ENCODE measurements around the gene KRTAP5-3. TPM values are rescaled to one million over a fixed set of nuclear protein-coding genes. Genes with fewer than 3 reads are reported as not detected.

Gene KRTAP5-3
- total and polyA plus RNA-seq, 2 of the 8 experiments (the other 6 are each of a cell fraction or from before 2014, with no cell fraction given): not detected

DNA sequence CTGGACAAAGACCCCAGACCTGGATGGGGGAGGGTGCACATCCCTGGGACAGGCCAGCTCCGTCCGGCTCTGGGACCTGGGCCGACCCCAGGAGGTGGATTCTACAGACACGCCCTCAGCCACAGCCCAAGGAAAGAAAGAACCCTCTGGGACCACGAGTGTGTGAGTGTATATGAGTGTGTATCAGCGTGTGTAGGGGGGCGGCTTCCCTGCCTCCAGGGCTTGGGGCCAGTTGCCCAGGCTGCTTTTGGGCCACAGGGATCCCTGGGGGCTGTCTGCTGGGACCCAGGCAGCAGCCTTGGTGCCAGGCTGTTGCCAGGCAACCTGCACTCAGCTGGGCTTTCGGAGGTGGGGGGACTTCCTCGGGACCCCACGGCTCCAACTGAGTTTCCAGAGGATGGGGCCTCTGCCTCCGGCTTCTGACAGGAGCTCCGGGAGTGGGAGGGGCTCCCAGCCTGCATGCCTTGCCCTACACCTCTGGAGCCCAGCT is 45.1 kb downstream of the KRTAP5-3 start (continued):
- TF ChIP-seq SP1 (IDR thresholded peaks at IDR 0.05; ENCODE audit: low read depth, low read length) (no peak), KDM1A (IDR thresholded peaks at IDR 0.05; ENCODE audit: borderline replicate concordance, low read length) (no peak), RAD21 (IDR thresholded peaks at IDR 0.05 in 1 of 2, conservative IDR thresholded peaks at IDR 0.05 in 1 of 2; ENCODE audit: low read depth in 2 of 2, low read length in 2 of 2) (no peak)

All from H1 (cell line).